Thyroid gland (tissue), 4 donors: Measurements from ENCODE around the gene ABCC3.

Experiments used
- POLR2A ChIP-seq, 2 donors: fragments of 450-650 bp; IDR thresholded peaks; one replicate each; pipeline ENCODE4 v1.6.1; 2017; ENCODE audit warnings: antibody characterized with exemption in 2 of 2, mild to moderate bottlenecking in 2 of 2, moderate library complexity in 1 of 2
- TF ChIP-seq, protein P1 (sequence below), 6 experiments: fragments of 200-600 bp in 3 of 6; fragments of 450-650 bp in 3 of 6; sonication (generic) in 3 of 6; IDR thresholded peaks; one replicate each; pipeline ENCODE4 v1.5.1; 2016 to 2019; ENCODE audit warnings: antibody characterized with exemption in 6 of 6, mild to moderate bottlenecking in 2 of 6, inconsistent platforms in 1 of 6, moderate library complexity in 1 of 6

DNA sequence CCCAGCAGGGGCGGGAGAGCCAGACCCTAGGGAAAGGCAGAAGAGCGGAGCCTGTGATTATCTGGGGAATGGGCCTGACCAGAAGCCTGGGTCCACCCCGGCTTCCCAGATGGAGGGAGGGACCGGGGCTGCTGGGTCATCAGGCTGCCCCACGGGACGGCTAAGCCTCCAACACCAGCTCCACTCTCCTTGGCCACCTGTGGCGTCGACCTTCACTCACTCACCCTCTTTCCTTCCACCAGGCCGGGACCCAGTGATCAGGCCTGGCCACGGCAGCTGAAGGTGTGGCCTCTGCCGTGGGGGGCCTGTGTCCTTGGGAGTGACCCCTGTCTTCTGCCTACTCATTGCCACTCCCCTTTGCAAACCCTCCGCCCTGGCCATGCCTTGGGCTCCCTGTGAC, 22.4 kb upstream of the ABCC3 start:
- TF ChIP-seq, protein P1, sequence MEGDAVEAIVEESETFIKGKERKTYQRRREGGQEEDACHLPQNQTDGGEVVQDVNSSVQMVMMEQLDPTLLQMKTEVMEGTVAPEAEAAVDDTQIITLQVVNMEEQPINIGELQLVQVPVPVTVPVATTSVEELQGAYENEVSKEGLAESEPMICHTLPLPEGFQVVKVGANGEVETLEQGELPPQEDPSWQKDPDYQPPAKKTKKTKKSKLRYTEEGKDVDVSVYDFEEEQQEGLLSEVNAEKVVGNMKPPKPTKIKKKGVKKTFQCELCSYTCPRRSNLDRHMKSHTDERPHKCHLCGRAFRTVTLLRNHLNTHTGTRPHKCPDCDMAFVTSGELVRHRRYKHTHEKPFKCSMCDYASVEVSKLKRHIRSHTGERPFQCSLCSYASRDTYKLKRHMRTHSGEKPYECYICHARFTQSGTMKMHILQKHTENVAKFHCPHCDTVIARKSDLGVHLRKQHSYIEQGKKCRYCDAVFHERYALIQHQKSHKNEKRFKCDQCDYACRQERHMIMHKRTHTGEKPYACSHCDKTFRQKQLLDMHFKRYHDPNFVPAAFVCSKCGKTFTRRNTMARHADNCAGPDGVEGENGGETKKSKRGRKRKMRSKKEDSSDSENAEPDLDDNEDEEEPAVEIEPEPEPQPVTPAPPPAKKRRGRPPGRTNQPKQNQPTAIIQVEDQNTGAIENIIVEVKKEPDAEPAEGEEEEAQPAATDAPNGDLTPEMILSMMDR (IDR thresholded peaks at IDR 0.05): no peak
- TF ChIP-seq POLR2A (IDR thresholded peaks at IDR 0.05): no peak
